22Rv1 (cell line): ENCODE measurements around the gene NCAPD3.

Experiments used
- H3K27ac ChIP-seq: fragments of 450-650 bp; 2 replicates; pipeline ENCODE4 v1.5.1; 2017
- ZFX ChIP-seq: fragments of 450-650 bp; IDR thresholded peaks from 2 replicates; pipeline ENCODE4 v1.6.1; 2017; ENCODE audit warnings: antibody characterized with exemption, borderline replicate concordance
- TF ChIP-seq, protein P1 (sequence below): fragments of 450-650 bp; IDR thresholded peaks from 2 replicates; pipeline ENCODE4 v1.5.1; 2017; ENCODE audit warnings: mild to moderate bottlenecking

Gene NCAPD3

DNA sequence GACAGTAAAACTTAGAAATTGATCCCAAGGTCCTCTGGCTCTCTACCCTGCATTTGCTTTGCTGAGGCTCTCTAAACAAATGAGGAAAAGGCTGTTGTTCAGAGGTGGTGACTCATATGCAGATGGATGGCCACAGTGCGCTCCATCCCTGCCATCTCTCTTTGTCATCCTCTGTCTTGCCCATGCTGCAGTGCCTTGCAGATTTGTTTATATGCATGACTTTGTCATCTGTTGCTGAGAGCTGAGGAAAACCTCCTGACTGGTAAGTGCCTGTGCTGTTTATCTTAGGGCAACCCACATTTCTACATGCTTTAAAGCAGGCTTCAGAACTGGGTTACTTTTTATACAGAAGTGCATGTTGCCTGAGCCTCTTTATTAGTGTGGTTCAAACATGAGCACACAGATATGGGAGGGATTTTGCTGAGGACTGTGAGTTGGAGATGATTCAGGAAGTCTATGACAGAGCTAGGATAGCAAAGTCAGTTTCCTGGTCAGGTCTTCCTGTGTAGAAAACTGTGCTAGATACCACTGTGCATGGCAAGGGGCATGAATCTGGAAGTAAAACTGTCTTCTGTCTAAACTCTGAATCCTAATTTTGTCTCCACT is 97.4 kb downstream of the NCAPD3 start:
- TF ChIP-seq, protein P1, sequence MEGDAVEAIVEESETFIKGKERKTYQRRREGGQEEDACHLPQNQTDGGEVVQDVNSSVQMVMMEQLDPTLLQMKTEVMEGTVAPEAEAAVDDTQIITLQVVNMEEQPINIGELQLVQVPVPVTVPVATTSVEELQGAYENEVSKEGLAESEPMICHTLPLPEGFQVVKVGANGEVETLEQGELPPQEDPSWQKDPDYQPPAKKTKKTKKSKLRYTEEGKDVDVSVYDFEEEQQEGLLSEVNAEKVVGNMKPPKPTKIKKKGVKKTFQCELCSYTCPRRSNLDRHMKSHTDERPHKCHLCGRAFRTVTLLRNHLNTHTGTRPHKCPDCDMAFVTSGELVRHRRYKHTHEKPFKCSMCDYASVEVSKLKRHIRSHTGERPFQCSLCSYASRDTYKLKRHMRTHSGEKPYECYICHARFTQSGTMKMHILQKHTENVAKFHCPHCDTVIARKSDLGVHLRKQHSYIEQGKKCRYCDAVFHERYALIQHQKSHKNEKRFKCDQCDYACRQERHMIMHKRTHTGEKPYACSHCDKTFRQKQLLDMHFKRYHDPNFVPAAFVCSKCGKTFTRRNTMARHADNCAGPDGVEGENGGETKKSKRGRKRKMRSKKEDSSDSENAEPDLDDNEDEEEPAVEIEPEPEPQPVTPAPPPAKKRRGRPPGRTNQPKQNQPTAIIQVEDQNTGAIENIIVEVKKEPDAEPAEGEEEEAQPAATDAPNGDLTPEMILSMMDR = no peak
- TF ChIP-seq ZFX = no peak
- no peak overlapping the region for H3K27ac ChIP-seq

DNA sequence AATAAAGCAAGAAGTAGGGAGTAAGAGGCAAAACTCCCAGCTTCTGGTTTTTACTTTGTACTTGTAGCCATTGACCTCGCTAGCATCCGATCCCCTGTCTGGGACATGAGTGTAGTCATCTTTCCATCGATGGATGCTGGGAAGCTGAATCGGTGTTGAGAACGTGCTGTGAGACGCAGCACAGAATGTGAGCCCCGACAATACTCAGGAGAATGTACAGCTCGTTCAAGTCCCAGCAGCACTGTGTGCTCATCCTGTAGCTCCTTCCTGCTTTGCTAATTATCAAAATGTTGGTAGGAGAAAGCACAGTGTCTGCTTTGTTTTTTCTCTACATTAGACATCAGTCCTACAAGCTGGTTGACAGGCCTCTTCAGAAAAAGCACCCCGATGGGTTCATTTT is 98.3 kb downstream of the NCAPD3 start:
- H3K27ac ChIP-seq = no peak overlapping the region
- TF ChIP-seq ZFX = no peak
- TF ChIP-seq, protein P1 = no peak

DNA sequence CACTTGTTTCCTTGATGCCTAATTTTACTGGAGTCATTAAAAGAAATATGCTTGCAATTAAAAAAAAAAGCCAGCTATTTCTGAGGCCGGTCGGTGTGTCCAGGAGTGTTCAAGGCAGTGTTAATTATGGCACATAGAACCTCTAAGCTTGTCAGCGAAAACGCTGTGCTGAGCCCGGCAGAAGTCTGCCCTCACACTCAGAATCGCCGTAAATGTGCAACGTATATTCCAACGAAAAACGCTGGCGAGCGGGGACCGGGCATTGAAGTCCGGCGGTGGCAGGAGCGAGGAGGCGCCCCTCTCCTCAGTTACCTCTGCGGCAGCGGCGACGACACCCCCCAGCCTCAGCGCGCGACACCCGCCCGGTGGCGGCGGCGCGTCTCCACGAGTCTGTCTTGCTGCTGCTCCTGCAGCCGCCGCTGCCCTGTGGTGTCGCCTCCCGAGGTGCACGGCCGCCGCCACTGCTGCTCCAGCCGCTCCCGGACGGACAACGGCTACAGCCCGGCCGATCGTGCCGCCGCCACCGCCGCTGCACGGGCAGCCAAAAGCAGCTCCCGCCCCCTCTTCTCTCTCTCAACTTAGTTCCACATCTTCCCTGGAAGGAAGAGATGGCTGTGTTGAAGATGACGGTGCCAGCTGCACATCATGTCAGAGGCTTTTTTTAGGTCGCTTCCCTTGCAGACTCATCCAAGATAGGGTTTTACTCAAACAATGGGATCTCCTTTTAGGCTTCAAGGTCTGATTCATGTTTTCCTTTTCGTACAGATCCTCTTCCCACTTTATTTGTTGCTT is 98.9 kb downstream of the NCAPD3 start:
- TF ChIP-seq, protein P1 = peak; percentile 41
- no peak for TF ChIP-seq ZFX
- no peak overlapping the region for H3K27ac ChIP-seq

DNA sequence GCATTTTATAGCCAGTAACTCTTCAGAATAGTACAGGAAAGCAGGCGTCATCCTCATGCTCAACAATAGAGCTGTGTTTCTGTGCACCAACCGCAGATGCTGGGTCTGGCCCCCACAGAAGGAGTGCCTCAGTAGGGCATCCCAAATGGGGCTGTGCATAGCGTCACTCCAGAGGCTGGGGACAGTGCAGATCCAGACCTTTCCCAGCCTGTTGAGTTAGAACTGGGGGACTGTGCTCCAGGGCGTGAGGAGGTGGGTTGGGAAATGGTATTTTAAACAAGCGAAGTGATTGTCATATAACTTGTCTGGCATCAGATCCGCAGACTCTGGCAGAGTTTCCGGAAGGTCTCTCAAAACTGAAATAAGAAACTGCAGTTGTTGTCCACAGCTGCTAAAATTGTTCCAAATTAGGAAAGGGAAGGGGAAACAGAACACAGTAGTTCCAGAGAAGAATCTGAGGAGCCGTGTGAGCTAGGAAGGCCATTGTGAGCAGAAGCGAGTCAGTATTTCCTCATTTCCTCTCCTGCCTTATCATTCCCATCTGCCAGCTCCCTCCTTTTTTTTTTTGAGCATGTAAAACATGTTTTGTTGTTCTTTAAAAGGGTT is 102.7 kb downstream of the NCAPD3 start:
- TF ChIP-seq ZFX = no peak
- TF ChIP-seq, protein P1 = no peak
- no peak overlapping the region for H3K27ac ChIP-seq

DNA sequence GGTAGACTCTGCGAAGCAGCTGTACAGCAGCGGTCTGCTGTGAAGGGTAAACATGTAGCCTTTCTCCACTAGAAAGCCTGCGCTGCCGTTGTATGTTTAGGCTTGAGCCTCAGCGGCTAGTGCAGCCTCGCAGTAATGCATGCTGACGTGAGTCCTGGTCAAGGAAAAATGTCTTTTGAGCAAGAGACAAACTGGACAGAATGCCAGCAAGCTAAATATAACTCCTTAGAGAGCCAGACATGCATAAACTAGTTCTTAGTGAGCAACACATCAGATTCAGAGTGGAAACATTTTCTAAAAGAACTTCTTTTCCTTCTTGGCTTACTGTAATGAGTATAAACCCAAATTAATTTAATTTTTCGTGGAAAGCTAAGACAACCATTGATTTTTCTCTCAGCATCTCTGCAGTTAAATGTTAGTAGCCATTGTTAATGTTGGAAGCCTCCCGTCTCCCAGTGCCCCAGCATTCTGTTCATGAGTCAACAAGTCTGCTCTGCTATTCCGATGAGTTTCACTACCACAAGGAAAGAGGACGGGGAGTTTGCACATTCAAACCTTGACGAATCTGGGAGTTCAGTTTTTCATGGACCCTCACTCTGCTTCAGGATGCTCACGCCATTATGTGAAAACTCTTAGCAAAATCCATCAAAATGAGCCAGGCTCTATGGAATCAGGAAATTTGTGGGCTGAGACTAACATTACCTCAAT is 103.5 kb downstream of the NCAPD3 start:
- no peak for TF ChIP-seq ZFX
- TF ChIP-seq, protein P1 = no peak
- no peak overlapping the region for H3K27ac ChIP-seq

DNA sequence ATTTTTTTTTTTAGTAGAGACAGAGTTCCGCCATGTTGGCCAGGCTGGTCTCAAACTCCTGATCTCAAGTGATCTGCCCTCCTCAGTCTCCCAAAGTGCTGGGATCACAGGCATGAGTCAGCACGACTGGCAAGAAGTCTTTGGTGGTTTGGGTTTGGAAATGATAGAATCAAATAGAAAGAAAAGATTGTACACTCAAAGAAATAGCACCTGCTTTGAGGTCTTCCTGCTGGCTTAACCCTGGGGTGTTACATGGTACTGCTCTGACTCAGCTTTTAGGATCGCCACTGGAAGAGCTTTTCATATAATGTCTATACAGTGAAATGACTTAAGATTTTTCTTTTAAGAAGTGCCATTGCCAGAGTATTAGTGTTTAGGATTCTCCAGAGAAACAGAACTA is 104.7 kb downstream of the NCAPD3 start:
- H3K27ac ChIP-seq = no peak overlapping the region
- no peak for TF ChIP-seq ZFX
- TF ChIP-seq, protein P1 = no peak

DNA sequence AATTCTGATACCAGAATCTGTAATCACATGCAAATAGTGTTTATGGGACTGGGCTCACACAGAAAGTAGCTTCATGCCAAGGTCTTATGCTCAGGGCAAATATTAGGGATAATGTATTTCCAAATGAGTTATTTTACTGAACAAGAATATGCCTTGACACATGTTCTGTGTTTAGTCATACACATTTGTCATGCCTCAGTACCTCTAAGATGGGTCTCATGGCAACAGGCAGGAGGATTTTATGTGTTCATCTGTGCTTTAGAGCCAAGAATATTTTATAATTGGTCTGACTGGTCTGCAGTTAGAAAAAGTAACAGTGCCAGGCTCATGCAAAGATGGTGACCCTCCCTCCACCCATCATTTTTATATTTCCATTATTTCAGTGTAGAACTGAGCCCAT is 105.8 kb downstream of the NCAPD3 start:
- no peak overlapping the region for H3K27ac ChIP-seq
- TF ChIP-seq, protein P1 = no peak
- TF ChIP-seq ZFX = no peak
